ENCODE measurements around the gene CHL1.

CHL1 gene

GRCh38 chr3:228442-229182 lies 32.0 kb downstream of the CHL1 start:
- peak; percentile 20 for DNase-seq (ENCODE audit: low read depth, low spot score)

- DNase-seq (ENCODE audit: low read depth, low spot score): peak; percentile 82
Observed at GRCh38 chr3:229183-229661, 32.7 kb downstream of the CHL1 start.

GRCh38 chr3:236881-237280 lies 40.3 kb downstream of the CHL1 start:
- no peak for DNase-seq (ENCODE audit: low read depth, low spot score)

- DNase-seq (ENCODE audit: low read depth, low spot score): peak; percentile 16
Observed at GRCh38 chr3:242602-243355, 46.2 kb downstream of the CHL1 start.

GRCh38 chr3:243356-243725 lies 46.8 kb downstream of the CHL1 start:
- peak; percentile 85 for DNase-seq (ENCODE audit: low read depth, low spot score)

GRCh38 chr3:244041-244440 lies 47.5 kb downstream of the CHL1 start:
- peak; percentile 20 for DNase-seq (ENCODE audit: low read depth, low spot score)

- DNase-seq (ENCODE audit: low read depth, low spot score): no peak
Observed at GRCh38 chr3:247916-248315, 51.4 kb downstream of the CHL1 start.

GRCh38 chr3:248864-249520 lies 52.4 kb downstream of the CHL1 start:
- no peak for DNase-seq (ENCODE audit: low read depth, low spot score)

GRCh38 chr3:249587-250262 lies 53.2 kb downstream of the CHL1 start:
- no peak for DNase-seq (ENCODE audit: low read depth, low spot score)

- no peak for DNase-seq (ENCODE audit: low read depth, low spot score)
Observed at GRCh38 chr3:256501-256900, 59.9 kb downstream of the CHL1 start.

GRCh38 chr3:257826-258225 lies 61.3 kb downstream of the CHL1 start:
- DNase-seq (ENCODE audit: low read depth, low spot score): no peak

- DNase-seq (ENCODE audit: low read depth, low spot score): no peak
Observed at GRCh38 chr3:260898-261297, 64.3 kb downstream of the CHL1 start.

GRCh38 chr3:263393-263792 lies 66.8 kb downstream of the CHL1 start:
- no peak for DNase-seq (ENCODE audit: low read depth, low spot score)

- peak; percentile 91 for DNase-seq (ENCODE audit: low read depth, low spot score)
Observed at GRCh38 chr3:264394-265156, 68.0 kb downstream of the CHL1 start.

- DNase-seq (ENCODE audit: low read depth, low spot score): no peak
Observed at GRCh38 chr3:267101-267500, 70.5 kb downstream of the CHL1 start.

GRCh38 chr3:270688-271087 lies 74.1 kb downstream of the CHL1 start:
- no peak for DNase-seq (ENCODE audit: low read depth, low spot score)

GRCh38 chr3:274927-275326 lies 78.4 kb downstream of the CHL1 start:
- DNase-seq (ENCODE audit: low read depth, low spot score): no peak

- DNase-seq (ENCODE audit: low read depth, low spot score): no peak
Observed at GRCh38 chr3:277873-278272, 81.3 kb downstream of the CHL1 start.

- no peak for DNase-seq (ENCODE audit: low read depth, low spot score)
Observed at GRCh38 chr3:278300-279064, 81.9 kb downstream of the CHL1 start.

GRCh38 chr3:279325-279724 lies 82.8 kb downstream of the CHL1 start:
- DNase-seq (ENCODE audit: low read depth, low spot score): no peak
